SK-N-SH (cell line): ENCODE results near the gene PLA2G2D.

Experiments used
- CTCF ChIP-seq: fragments of 200-600 bp; sonication (generic); IDR thresholded peaks from 2 replicates; pipeline ENCODE4 v1.6.1; 2017; ENCODE audit warnings: antibody characterized with exemption, mild to moderate bottlenecking, moderate library complexity
- EP300 ChIP-seq, 2 experiments: IDR thresholded peaks; 2 replicates each; pipeline versions ENCODE4 v1.4.0 to v1.6.1; 2012; ENCODE audit warnings: borderline replicate concordance in 1 of 2, low read depth in 1 of 2, low read length in 1 of 2
- FOSL2 ChIP-seq: IDR thresholded peaks from 2 replicates; pipeline ENCODE4 v1.4.0; 2012; ENCODE audit warnings: low read depth, mild to moderate bottlenecking, moderate library complexity, borderline replicate concordance
- GABPA ChIP-seq: IDR thresholded peaks from 2 replicates; pipeline ENCODE4 v1.4.0; 2012; ENCODE audit warnings: low read depth, mild to moderate bottlenecking
- RAD21 ChIP-seq: IDR thresholded peaks from 2 replicates; pipeline ENCODE4 v1.6.1; 2012; ENCODE audit warnings: mild to moderate bottlenecking, low read length
- RCOR1 ChIP-seq: fragments of 150-350 bp; IDR thresholded peaks from 2 replicates; pipeline ENCODE4 v1.6.1; 2017; ENCODE audit warnings: antibody characterized with exemption, low read length
- REST ChIP-seq: IDR thresholded peaks from 2 replicates; pipeline ENCODE4 v1.6.1; 2012; ENCODE audit warnings: mild to moderate bottlenecking, low read depth, low read length, moderate library complexity

- TF ChIP-seq REST: no peak
- no peak for TF ChIP-seq CTCF
- TF ChIP-seq RCOR1: no peak
- no peak for TF ChIP-seq GABPA
- no peak for TF ChIP-seq EP300 (IDR thresholded peaks at IDR 0.05; ENCODE audit: borderline replicate concordance in 1 of 2, low read depth in 1 of 2, low read length in 1 of 2)
- TF ChIP-seq FOSL2: no peak
- TF ChIP-seq RAD21: no peak
Measured at GRCh38 chr1:20102875-20103274, 16.5 kb downstream of the PLA2G2D start.
